Activated CD8-positive, alpha-beta memory T cell treated with anti-CD3 and anti-CD28 coated beads for 48 hours (primary cell): ENCODE results near the gene ARHGEF5.
"Not testable (repeated sequence)": the region's sequence is repeated elsewhere in the genome, so short reads cannot be mapped to it uniquely, and the experiment has no call there.

Source experiments
- DNase-seq, 3 experiments: peaks; one replicate each; pipeline ENCODE4 v3.0.0-alpha.2; 2020; ENCODE audit warnings: low read depth in 2 of 3, low spot score in 2 of 3

Gene ARHGEF5

GRCh38 chr7:144355176-144355822 is at the start of gene ARHGEF5:
Gene ARHGEF5 (plus strand): TSS chr7:144355402. CDS start chr7:144362670, 7,268 bp downstream.
- DNase-seq: not testable (repeated sequence)

DNA sequence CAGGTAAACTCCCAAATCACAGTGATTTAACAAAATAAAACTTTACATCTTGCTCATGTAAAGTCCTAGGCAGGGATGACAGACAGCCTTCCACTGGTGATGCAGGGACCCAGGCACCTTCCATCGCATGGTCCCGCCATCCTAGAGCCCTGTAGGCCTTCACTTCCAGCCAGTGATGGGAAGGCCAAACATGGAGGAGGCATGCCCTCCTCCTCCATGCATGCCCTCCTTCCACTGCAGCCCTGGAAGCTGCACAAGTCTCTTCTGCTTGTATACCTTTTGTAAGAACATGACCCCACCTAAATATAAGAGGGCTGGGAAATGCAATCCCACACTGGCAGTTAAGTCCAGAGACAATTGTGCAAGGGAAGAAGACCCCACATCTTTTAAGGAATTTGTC is 45.5 kb upstream of the ARHGEF5 start:
- DNase-seq: not testable (repeated sequence)

DNA sequence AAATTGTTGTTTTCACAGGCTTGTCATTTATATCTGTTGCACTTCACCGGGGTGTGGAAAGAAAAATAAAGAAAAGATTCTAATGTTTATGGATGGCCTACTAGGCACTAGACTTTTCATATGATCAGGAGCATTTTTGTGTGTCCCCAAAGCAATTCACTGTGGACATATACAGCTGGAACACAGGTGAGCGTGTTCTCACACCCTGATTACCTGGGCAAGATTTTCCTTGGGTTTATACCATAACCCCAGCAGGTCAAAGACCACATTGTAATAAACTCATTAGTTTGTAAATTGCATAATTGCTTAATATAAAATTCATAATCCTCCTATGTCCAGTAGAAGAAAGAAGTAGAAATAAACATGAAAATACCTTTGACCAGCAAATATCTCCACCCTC is 44.0 kb upstream of the ARHGEF5 start:
- DNase-seq: not testable (repeated sequence)

DNA sequence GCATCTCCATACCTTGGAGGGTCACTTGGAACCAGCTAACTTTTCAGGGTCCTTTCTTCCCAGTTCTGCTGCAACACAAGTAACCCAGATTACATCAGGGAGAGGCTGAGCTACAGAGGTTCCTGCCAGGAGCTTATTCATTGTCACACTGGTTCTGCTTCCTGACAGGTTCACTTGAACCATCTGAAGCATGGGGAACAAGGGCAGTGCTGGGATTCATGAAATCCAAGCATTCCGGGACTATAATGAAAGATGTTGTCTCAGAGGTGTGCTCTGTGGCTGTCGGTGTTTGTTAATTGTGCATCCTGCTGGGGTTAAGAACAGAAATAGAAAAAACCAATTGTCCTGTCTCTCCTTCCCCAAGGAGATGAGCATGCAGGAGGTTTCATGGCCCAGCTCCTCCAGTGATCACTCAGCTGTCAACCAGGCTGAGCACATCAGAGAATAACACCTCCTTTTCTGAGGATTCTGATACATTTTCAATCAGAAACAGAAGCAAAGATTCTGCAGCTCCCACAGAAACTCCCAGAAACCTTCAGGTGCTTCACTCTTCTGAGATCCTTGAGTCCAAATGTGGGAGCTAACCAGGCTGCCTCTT is 43.2 kb upstream of the ARHGEF5 start, which contains the start of gene OR2A1:
TSS of gene OR2A1 (plus strand) at position 548 of the 598 bp plus-strand sequence. CDS start 5,706 bp downstream, outside the sequence.
- not testable (repeated sequence) for DNase-seq

DNA sequence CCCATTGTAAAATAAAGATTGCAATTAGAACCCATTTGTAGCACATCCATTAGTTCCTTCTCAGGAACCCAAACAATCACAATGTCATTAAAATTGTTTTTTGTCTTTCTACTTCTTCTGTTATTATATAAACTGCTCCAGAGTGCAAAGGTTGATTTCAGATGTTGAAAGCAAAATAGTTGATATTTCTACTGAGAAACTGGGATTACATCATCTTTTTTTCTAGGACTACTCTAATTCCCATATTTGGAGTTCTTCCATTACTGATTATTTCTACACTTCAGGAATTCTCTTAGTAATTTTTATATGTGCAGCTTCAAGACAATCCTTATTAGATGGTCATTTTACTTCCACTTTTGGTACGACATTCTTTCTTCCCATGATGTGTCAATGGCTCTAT is 37.7 kb upstream of the ARHGEF5 start:
- not testable (repeated sequence) for DNase-seq

- DNase-seq: not testable (repeated sequence)
These were observed 35.7 kb upstream of the ARHGEF5 start for GRCh38 chr7:144319547-144319946.

DNA sequence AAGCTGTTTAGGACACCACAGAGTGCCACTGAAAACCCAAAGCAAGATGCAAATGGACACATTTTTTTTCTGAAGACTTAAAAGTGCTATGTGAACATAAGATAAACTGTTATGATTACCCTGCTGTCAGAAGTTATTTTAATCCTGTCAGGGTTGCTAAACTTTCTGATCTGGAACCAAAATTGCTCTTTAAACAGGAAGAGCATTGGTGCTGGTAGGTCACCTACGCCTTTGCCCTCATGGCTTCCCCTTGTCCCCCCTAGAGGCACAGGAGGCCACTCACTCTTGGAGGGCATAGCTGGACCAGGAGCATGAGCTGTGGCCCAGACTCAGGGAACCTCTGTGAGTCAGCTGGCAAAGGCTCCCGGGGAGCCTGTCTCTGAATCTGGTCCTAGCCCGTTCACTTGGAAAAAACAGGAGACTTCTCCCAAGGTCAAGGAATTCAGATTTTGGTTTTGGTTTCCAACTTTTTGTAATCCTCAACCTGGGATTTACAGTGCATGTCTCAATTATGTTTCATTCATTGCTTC is 33.5 kb upstream of the ARHGEF5 start:
- not testable (repeated sequence) for DNase-seq

GRCh38 chr7:144323359-144323758 is 31.8 kb upstream of the ARHGEF5 start:
- not testable (repeated sequence) for DNase-seq

GRCh38 chr7:144325868-144326267 is 29.3 kb upstream of the ARHGEF5 start:
- DNase-seq: not testable (repeated sequence)

GRCh38 chr7:144330044-144330443 is 25.2 kb upstream of the ARHGEF5 start:
- DNase-seq: not testable (repeated sequence)

- DNase-seq: not testable (repeated sequence)
These were observed 23.8 kb upstream of the ARHGEF5 start for GRCh38 chr7:144331221-144331995.

- not testable (repeated sequence) for DNase-seq
These were observed 23.3 kb upstream of the ARHGEF5 start for GRCh38 chr7:144331996-144332288.

- DNase-seq: not testable (repeated sequence)
These were observed 6.6 kb upstream of the ARHGEF5 start for GRCh38 chr7:144348625-144349024.

GRCh38 chr7:144351667-144352066 is 3.5 kb upstream of the ARHGEF5 start:
- DNase-seq: not testable (repeated sequence)

DNA sequence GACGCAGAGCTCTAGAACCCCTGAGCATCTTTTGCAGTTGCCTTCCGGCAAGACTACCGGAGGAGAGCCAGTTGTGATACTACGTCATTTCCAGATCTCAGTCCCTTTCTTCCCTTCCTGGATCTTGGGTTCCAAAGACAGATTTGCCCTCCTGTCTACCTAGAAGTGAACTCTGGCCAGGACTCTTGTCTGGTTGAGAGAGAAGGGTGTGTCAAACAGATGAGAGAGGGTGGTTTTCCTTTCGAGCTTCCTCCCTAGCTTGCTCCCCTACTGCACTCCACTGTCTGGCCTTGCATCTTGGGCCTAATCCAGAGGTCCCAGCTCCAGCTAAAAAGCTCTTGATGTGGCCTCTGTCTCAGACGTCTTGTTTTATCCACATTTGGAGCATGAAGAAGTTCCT is 983 bp downstream of the ARHGEF5 start:
- not testable (repeated sequence) for DNase-seq

DNA sequence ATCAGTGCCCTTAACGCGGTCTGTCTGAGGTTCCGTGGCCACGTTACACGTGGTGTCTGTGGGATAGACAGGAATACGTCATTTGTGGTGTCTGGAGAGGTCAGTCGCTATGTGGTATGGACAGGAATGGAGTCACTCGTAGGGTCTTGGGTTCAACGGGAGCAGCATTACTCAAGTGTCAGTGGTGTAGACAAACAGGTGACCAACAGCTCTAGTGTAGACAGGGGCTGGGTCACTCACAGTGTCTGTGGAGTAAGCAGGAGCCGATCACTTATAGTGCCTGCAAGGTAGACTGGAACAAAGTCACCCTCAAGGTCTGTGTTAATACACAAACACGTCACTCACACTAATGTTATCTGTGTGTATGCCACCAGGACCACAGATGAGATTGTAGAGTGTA is 1.7 kb downstream of the ARHGEF5 start:
- not testable (repeated sequence) for DNase-seq

DNA sequence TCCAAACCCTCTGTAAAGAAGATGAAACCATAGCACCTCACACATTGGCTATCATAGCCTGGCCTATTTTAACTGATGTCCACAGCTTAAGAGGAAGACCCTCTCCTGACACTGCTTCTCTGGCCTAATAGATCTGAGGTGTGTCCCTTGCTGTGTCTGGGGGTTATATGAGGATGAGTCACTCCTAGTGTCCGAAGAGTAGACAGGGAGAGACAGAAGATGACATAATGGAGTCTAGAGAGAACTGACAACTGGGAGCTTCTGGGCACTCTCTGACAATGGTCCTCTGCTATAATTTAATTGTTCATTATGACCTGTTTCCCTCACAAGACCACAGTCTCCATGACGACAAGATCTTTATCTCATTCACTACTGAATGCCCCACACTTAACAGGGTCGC is 6.9 kb downstream of the ARHGEF5 start:
- not testable (repeated sequence) for DNase-seq

- DNase-seq: not testable (repeated sequence)
These were observed 10.3 kb downstream of the ARHGEF5 start for GRCh38 chr7:144365523-144365922.

DNA sequence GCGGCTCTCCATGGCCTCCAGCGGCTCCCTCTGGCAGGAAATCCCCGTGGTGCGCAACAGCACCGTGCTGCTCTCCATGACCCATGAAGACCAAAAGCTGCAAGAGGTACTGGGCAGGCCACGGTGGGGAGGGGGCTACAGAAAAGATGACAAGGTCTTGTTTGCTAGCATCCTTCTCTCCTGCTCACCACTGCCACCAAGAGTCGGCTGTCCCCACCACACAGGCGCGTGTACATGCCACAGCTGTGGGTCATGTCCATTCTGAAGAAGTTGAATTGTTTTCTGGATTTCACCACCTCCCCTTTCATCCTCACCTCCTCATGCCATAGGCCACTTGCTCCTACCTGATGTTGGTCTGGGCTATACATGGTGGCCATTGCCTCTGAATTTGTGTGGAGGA is 12.0 kb downstream of the ARHGEF5 start:
- DNase-seq: not testable (repeated sequence)

DNA sequence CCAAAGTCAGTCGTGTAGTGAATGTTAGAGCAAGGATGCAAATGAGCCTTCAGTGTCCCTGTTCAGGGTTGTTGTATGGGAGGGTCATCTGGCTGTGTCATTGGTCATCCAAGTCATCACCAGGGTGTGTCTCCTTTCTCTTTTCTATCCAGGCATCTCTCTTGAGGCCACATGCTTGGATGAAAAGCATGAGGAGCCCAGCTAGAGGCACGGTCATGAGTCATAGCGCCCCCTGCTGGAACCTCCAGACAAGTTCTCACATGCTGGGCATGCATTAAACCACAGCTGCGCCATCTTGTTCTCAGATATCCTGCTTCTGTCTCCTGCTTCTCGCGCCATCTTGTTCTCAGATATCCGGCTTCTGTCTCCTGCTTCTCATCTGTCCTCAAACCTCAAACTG is 14.0 kb downstream of the ARHGEF5 start:
- not testable (repeated sequence) for DNase-seq

DNA sequence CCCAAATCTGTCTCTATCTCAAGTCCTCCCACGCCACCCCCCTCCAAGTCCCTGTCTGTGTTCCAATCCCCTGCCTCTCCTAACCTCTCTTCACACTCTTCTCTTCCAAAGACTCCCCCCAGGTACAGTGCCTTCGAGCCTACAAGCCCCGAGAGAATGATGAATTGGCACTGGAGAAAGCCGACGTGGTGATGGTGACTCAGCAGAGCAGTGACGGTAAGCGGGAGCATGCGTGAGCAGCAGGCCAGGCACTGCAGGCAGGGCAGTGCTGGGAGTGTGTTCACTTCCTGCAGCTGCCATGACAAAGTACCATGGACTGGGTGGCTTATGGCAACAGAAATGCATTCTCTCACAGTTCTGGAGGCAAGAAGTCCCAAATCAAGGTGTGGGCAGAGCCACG is 23.4 kb downstream of the ARHGEF5 start:
- no peak for DNase-seq
